ENCODE measurements around the gene EYA2. TPM values are rescaled to one million over a fixed set of nuclear protein-coding genes. Genes with fewer than 3 reads are reported as not detected.

The EYA2 gene
- total RNA-seq, 1 donor from 2014 or later = 1.3 TPM

GRCh38 chr20:46943861-46944591, 49.4 kb downstream of the EYA2 start:
- TF ChIP-seq, protein P1, sequence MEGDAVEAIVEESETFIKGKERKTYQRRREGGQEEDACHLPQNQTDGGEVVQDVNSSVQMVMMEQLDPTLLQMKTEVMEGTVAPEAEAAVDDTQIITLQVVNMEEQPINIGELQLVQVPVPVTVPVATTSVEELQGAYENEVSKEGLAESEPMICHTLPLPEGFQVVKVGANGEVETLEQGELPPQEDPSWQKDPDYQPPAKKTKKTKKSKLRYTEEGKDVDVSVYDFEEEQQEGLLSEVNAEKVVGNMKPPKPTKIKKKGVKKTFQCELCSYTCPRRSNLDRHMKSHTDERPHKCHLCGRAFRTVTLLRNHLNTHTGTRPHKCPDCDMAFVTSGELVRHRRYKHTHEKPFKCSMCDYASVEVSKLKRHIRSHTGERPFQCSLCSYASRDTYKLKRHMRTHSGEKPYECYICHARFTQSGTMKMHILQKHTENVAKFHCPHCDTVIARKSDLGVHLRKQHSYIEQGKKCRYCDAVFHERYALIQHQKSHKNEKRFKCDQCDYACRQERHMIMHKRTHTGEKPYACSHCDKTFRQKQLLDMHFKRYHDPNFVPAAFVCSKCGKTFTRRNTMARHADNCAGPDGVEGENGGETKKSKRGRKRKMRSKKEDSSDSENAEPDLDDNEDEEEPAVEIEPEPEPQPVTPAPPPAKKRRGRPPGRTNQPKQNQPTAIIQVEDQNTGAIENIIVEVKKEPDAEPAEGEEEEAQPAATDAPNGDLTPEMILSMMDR (conservative IDR thresholded peaks at IDR 0.05) = no peak
- Mint-ChIP-seq H3K4me3 (no peak overlapping the region), H3K9me3 (no peaks in the 10 kb centered on the region), H3K4me1 (peaks cover 8% of the 10 kb centered on the region), H3K27me3 (ENCODE audit: low read depth) (no peaks in the 10 kb centered on the region), H3K36me3 (ENCODE audit: low read depth) (no peaks in the 10 kb centered on the region), H3K27ac (ENCODE audit: unreplicated experiment) (no peak overlapping the region)
- no peak for DNase-seq (ENCODE audit: low read depth, low spot score)

DNA sequence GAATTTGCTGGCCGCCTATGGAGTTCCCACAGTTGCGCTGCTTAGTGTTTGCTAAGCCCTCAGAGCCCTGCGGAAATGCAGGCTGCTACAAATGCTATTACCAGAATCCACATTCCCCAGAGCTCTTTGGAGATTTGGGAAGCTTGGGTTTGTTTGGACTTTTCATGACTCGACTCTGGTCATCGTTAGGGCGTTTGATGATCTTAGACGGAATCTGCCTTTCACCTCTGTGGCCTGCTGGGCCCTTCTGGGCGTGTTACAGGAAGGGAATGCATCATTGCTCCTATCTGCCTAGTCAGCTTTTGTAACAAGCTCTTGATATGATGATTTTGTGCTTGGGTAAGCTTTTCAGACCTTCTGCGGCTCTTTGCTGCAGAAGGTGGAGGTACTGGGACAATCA, 50.8 kb downstream of the EYA2 start:
- TF ChIP-seq, protein P1 (conservative IDR thresholded peaks at IDR 0.05) = no peak
- Mint-ChIP-seq H3K36me3 (ENCODE audit: low read depth) (no peaks in the 10 kb centered on the region), H3K4me1 (peaks cover 2% of the 10 kb centered on the region), H3K9me3 (no peaks in the 10 kb centered on the region), H3K27ac (ENCODE audit: unreplicated experiment) (no peak overlapping the region), H3K4me3 (no peak overlapping the region), H3K27me3 (ENCODE audit: low read depth) (no peaks in the 10 kb centered on the region)
- DNase-seq (ENCODE audit: low read depth, low spot score) = no peak

GRCh38 chr20:46946181-46946624, 51.6 kb downstream of the EYA2 start:
- no peak overlapping the region for H3K4me3 Mint-ChIP-seq
- no peak overlapping the region for H3K27ac Mint-ChIP-seq (ENCODE audit: unreplicated experiment)
- H3K9me3 Mint-ChIP-seq = no peaks in the 10 kb centered on the region
- no peaks in the 10 kb centered on the region for H3K27me3 Mint-ChIP-seq (ENCODE audit: low read depth)
- no peak for DNase-seq (ENCODE audit: low read depth, low spot score)
- no peaks in the 10 kb centered on the region for H3K36me3 Mint-ChIP-seq (ENCODE audit: low read depth)
- TF ChIP-seq, protein P1 (conservative IDR thresholded peaks at IDR 0.05) = no peak
- no peaks in the 10 kb centered on the region for H3K4me1 Mint-ChIP-seq

DNA sequence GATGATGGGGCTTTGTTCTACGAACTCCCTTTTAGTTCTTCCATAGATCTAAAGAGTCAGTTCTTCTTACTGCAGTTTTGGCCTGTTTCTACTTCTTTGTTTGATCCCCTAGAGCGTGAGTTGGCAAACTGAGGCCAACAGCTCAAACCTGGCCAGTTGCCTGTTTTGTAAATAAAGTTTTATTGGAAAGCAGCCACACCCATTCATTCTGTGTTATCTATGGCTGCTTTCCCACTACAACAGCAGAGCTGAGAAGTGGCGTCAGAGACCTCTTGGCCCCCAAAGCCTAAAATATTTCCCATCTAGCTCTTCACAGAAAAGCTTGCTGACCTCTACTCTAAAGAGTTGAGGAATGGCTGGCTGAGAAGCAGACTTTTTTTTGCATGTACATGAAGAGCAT, 52.2 kb downstream of the EYA2 start:
- no peaks in the 10 kb centered on the region for H3K27me3 Mint-ChIP-seq (ENCODE audit: low read depth)
- peaks cover 1% of the 10 kb centered on the region for H3K4me1 Mint-ChIP-seq
- no peak for DNase-seq (ENCODE audit: low read depth, low spot score)
- H3K4me3 Mint-ChIP-seq = no peak overlapping the region
- H3K36me3 Mint-ChIP-seq (ENCODE audit: low read depth) = no peaks in the 10 kb centered on the region
- no peaks in the 10 kb centered on the region for H3K9me3 Mint-ChIP-seq
- TF ChIP-seq, protein P1 (conservative IDR thresholded peaks at IDR 0.05) = no peak
- no peak overlapping the region for H3K27ac Mint-ChIP-seq (ENCODE audit: unreplicated experiment)

DNA sequence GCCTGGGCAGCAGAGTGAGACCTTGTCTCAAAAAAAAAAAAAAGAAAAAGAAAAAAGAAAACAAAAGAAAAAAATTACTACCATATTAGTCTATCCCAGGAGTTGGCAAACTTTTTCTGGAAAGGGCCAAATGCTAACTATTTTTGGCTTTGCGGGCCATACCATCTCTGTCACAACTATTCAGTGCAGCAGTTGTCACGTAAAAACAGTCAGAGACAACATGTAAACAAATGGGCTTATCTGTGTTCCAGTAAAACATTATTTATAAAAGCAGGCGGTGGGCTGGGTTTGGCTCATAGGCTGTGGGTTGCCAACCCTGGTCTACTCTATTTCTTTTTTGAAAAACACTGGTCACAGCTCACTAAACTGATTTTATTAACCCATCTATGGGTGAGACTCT, 53.4 kb downstream of the EYA2 start:
- Mint-ChIP-seq H3K9me3 (no peaks in the 10 kb centered on the region), H3K27ac (ENCODE audit: unreplicated experiment) (no peak overlapping the region), H3K36me3 (ENCODE audit: low read depth) (no peaks in the 10 kb centered on the region), H3K27me3 (ENCODE audit: low read depth) (no peaks in the 10 kb centered on the region), H3K4me1 (peaks cover 5% of the 10 kb centered on the region), H3K4me3 (no peak overlapping the region)
- TF ChIP-seq, protein P1 (conservative IDR thresholded peaks at IDR 0.05) = no peak
- no peak for DNase-seq (ENCODE audit: low read depth, low spot score)

All from neural crest cell (in vitro differentiated cells).